MM.1S (cell line): ENCODE data around the gene RADIL.
"Not testable (repeated sequence)": the region's sequence is repeated elsewhere in the genome, so short reads cannot be mapped to it uniquely, and the experiment has no call there.

Experiments used
- CTCF ChIP-seq: fragments of 300-600 bp; sonication (generic); IDR thresholded peaks from 2 replicates; pipeline ENCODE4 v1.5.1; 2016; ENCODE audit warnings: antibody characterized with exemption, low read length, mixed read lengths
- EZH2 ChIP-seq: fragments of 300-600 bp; sonication (generic); optimal IDR thresholded peaks from 2 replicates; pipeline ENCODE3; 2017; ENCODE audit warnings: low read depth, mild to moderate bottlenecking, antibody characterized with exemption, low read length, mixed read lengths
- EZH2phosphoT487 ChIP-seq: fragments of 300-600 bp; sonication (generic); IDR thresholded peaks from 2 replicates; pipeline ENCODE4 v1.6.1; 2018; ENCODE audit warnings: antibody characterized with exemption, low read length

GRCh38 chr7:4802577-4802976 is 80.9 kb downstream of the RADIL start:
- not testable (repeated sequence) for TF ChIP-seq CTCF, EZH2, EZH2phosphoT487
